Aorta (tissue), 5 donors: ENCODE data around the gene LRMDA. TPM values are rescaled to one million over a fixed set of nuclear protein-coding genes. Genes with fewer than 3 reads are reported as not detected.

Source experiments
- ATAC-seq: fragments of 200-7000 bp; cut with Tn5 transposase; one replicate; pipeline ENCODE4 v1.9.1; 2022; ENCODE audit warnings: moderate library complexity; ENCODE audit not compliant: low FRiP score
- DNase-seq, 2 donors: peaks; one replicate each; pipeline ENCODE4 v3.0.0-alpha.2; 2020
- H3K27ac ChIP-seq, 2 donors: one replicate each; pipeline ENCODE4 v1.5.1; 2013; ENCODE audit warnings: low read length in 2 of 2, mild to moderate bottlenecking in 2 of 2, moderate library complexity in 2 of 2, control low read depth in 1 of 2, inconsistent platforms in 1 of 2, low read depth in 1 of 2
- H3K27me3 ChIP-seq, 2 donors: one replicate each; pipeline ENCODE4 v1.6.1; 2013; ENCODE audit warnings: control low read depth in 1 of 2, low read length in 1 of 2, mild to moderate bottlenecking in 1 of 2, moderate library complexity in 1 of 2; ENCODE audit not compliant: insufficient read depth in 2 of 2, control insufficient read depth in 1 of 2
- H3K36me3 ChIP-seq, 2 donors: one replicate each; pipeline ENCODE4 v1.6.1; 2013; ENCODE audit warnings: control low read depth in 1 of 2, low read length in 1 of 2, mild to moderate bottlenecking in 1 of 2; ENCODE audit not compliant: insufficient read depth in 2 of 2, control insufficient read depth in 1 of 2
- H3K4me1 ChIP-seq, 2 donors: one replicate each; pipeline ENCODE4 v1.6.1; 2013; ENCODE audit warnings: low read length in 2 of 2, control low read depth in 1 of 2, mild to moderate bottlenecking in 1 of 2, moderate library complexity in 1 of 2; ENCODE audit not compliant: insufficient read depth in 2 of 2, control insufficient read depth in 1 of 2
- H3K4me3 ChIP-seq, 2 donors: one replicate each; pipeline ENCODE4 v1.5.1; 2013; ENCODE audit warnings: low read length in 2 of 2, control low read depth in 1 of 2, mild to moderate bottlenecking in 1 of 2
- H3K9me3 ChIP-seq: one replicate; pipeline ENCODE4 v1.6.1; 2013; ENCODE audit warnings: mild to moderate bottlenecking, low read length; ENCODE audit not compliant: control insufficient read depth
- WGBS, 2 donors: extraction: QIAGEN DNeasy Blood & Tissue Kit; methylation state at CpG; one replicate each; pipeline ENCODE4 v1.1.7; 2013; 5-methylcytosine and 5-hydroxymethylcytosine counted together
- intact Hi-C, 2 donors: fragments of 100-400 bp; cut with DNase I; formaldehyde crosslinking; loops; one replicate each; pipeline versions ENCODE4 v1.14.2 to v1.15.0; 2022
- polyA plus RNA-seq, 2 donors: library from polyadenylated mRNA; stranded (reverse); fragments of 200-250 nt; gene quantifications; one replicate each; pipeline ENCODE4 v1.2.3, GENCODE V29; 2013
- total RNA-seq, 2 donors: library from RNA; stranded (reverse); fragmentation: NEBNext Ultra II Directional; extraction: Animal tissue kit (Norgen Biotek cat#: 25700); gene quantifications; one replicate each; pipeline ENCODE4 v1.2.1, GENCODE V29; 2021
- donor health status: healthy with polysubstance abuse.
- donor health status: Bipolar disorder and iron deficiency.
- donor health status: DM: no; HTN: no; CAD: no.
- donor health status: DM: no; HTN: no; CAD: no.
- donor health status: DM: yes; HTN: yes; CAD: no.

LRMDA gene
- total and polyA plus RNA-seq, 4 donors: 7.4 to 25.7 (median 14.7) TPM

GRCh38 chr10:75776738-75777504 lies 345.5 kb downstream of the LRMDA start:
- WGBS, 2 donors: 3 to 6% methylated on average over 9 of the region's 9 CpGs
- H3K27ac ChIP-seq: no peak overlapping the region
- DNase-seq (no peak), ATAC-seq (no peak)
- H3K4me1 ChIP-seq: peaks cover 0 to 5% of the 10 kb centered on the region in 2 donors
- no peak overlapping the region for H3K4me3 ChIP-seq
- intact Hi-C loops: loop anchor here in 1 of 2 donors (5.0 kb wide), 1 partner anchor 375 kb away; the partner anchor contains the start of gene ZNF503
- no peaks in the 10 kb centered on the region for H3K9me3 ChIP-seq
- no peaks in the 10 kb centered on the region for H3K36me3 ChIP-seq
- no peaks in the 10 kb centered on the region for H3K27me3 ChIP-seq

- H3K4me1 ChIP-seq: peaks cover 0 to 5% of the 10 kb centered on the region in 2 donors
- intact Hi-C loops: loop anchor here in 1 of 2 donors (5.0 kb wide), 1 partner anchor 376 kb away; the partner anchor contains the start of gene ZNF503
- DNase-seq (no peak), ATAC-seq (peak; percentile 51)
- no peak overlapping the region for H3K27ac ChIP-seq
- no peaks in the 10 kb centered on the region for H3K9me3 ChIP-seq
- H3K27me3 ChIP-seq: no peaks in the 10 kb centered on the region
- no peak overlapping the region for H3K4me3 ChIP-seq
- no peaks in the 10 kb centered on the region for H3K36me3 ChIP-seq
Measured at GRCh38 chr10:75778665-75779064, 347.2 kb downstream of the LRMDA start.

- Histone ChIP-seq H3K36me3 (no peaks in the 10 kb centered on the region), H3K27ac (peak overlapping the region in 1 of 2 donors; percentile 2), H3K27me3 (no peaks in the 10 kb centered on the region), H3K9me3 (no peaks in the 10 kb centered on the region), H3K4me1 (peaks cover 0 to 5% of the 10 kb centered on the region in 2 donors), H3K4me3 (no peak overlapping the region)
- ATAC-seq (peak; percentile 71), DNase-seq (peak in 1 of 2 donors; percentile 58)
- intact Hi-C loops: loop anchor here in 1 of 2 donors (5.0 kb wide), 1 partner anchor 377 kb away; the partner anchor contains the start of gene ZNF503
- WGBS, 2 donors: 13 to 16% methylated on average over 1 of the region's 1 CpG
Measured at GRCh38 chr10:75779276-75779675, 347.9 kb downstream of the LRMDA start.

GRCh38 chr10:75782463-75783248 lies 351.2 kb downstream of the LRMDA start:
- Histone ChIP-seq H3K27ac (peak overlapping the region in 1 of 2 donors; percentile 53), H3K9me3 (no peaks in the 10 kb centered on the region), H3K27me3 (no peaks in the 10 kb centered on the region), H3K36me3 (no peaks in the 10 kb centered on the region), H3K4me3 (no peak overlapping the region), H3K4me1 (peaks cover 1 to 2% of the 10 kb centered on the region in 2 donors)
- intact Hi-C loops: no loop called here
- ATAC-seq (no peak), DNase-seq (peak in 1 of 2 donors; percentile 41)
- WGBS, 2 donors: 82% methylated on average over 18 of the region's 18 CpGs

GRCh38 chr10:75788394-75789205 lies 357.2 kb downstream of the LRMDA start:
- peak overlapping the region in 1 of 2 donors; percentile 59 for H3K27ac ChIP-seq
- peak overlapping the region in 1 of 2 donors; percentile 21 for H3K4me3 ChIP-seq
- peak; percentile 79 for ATAC-seq

GRCh38 chr10:75793848-75794247 lies 362.4 kb downstream of the LRMDA start:
- intact Hi-C loops: no loop called here
- H3K36me3 ChIP-seq: no peaks in the 10 kb centered on the region
- no peak overlapping the region for H3K4me3 ChIP-seq
- H3K9me3 ChIP-seq: no peaks in the 10 kb centered on the region
- no peaks in the 10 kb centered on the region for H3K27me3 ChIP-seq
- no peak for DNase-seq
- WGBS, 2 donors: 29 to 43% methylated on average over 1 of the region's 1 CpG
- ATAC-seq: no peak
- H3K4me1 ChIP-seq: peaks cover 0 to 2% of the 10 kb centered on the region in 2 donors
- no peak overlapping the region for H3K27ac ChIP-seq

More at GRCh38 chr10:75788394-75789205, 357.2 kb downstream of the LRMDA start:
- 5 to 6% methylated on average over 4 of the region's 4 CpGs for WGBS, 2 donors
- H3K36me3 ChIP-seq: no peaks in the 10 kb centered on the region
- intact Hi-C loops: no loop called here
- H3K4me1 ChIP-seq: peaks cover 0 to 4% of the 10 kb centered on the region in 2 donors
- H3K27me3 ChIP-seq: no peaks in the 10 kb centered on the region
- H3K9me3 ChIP-seq: no peaks in the 10 kb centered on the region
- DNase-seq: no peak

- DNase-seq: no peak
- Histone ChIP-seq H3K36me3 (no peaks in the 10 kb centered on the region), H3K4me3 (no peak overlapping the region), H3K27me3 (no peaks in the 10 kb centered on the region), H3K27ac (no peak overlapping the region), H3K4me1 (no peaks in the 10 kb centered on the region), H3K9me3 (no peaks in the 10 kb centered on the region)
- no peak for ATAC-seq
- 95 to 97% methylated on average over 1 of the region's 1 CpG for WGBS, 2 donors
- intact Hi-C loops: no loop called here
Measured at GRCh38 chr10:75801121-75801520, 369.7 kb downstream of the LRMDA start.

- no peak for DNase-seq
- WGBS, 2 donors: 93 to 98% methylated on average over 3 of the region's 3 CpGs
- Histone ChIP-seq H3K36me3 (no peaks in the 10 kb centered on the region), H3K27ac (no peak overlapping the region), H3K9me3 (no peaks in the 10 kb centered on the region), H3K27me3 (no peaks in the 10 kb centered on the region), H3K4me3 (no peak overlapping the region), H3K4me1 (no peaks in the 10 kb centered on the region)
- intact Hi-C loops: no loop called here
- ATAC-seq: no peak
Measured at GRCh38 chr10:75801661-75802060, 370.2 kb downstream of the LRMDA start.
